GM10266 (cell line): Measurements from ENCODE around the gene ATP4B.

Experiments
- DNase-seq: peaks from one replicate; pipeline ENCODE4 v3.0.0; 2012; ENCODE audit errors: extremely low spot score
- TF ChIP-seq, protein P1 (sequence below): IDR thresholded peaks from 2 replicates; pipeline ENCODE4 v1.5.1; 2012; ENCODE audit warnings: mild to moderate bottlenecking, low read depth; ENCODE audit not compliant: control insufficient read depth, insufficient read depth; ENCODE audit errors: missing control alignments

The ATP4B gene

DNA sequence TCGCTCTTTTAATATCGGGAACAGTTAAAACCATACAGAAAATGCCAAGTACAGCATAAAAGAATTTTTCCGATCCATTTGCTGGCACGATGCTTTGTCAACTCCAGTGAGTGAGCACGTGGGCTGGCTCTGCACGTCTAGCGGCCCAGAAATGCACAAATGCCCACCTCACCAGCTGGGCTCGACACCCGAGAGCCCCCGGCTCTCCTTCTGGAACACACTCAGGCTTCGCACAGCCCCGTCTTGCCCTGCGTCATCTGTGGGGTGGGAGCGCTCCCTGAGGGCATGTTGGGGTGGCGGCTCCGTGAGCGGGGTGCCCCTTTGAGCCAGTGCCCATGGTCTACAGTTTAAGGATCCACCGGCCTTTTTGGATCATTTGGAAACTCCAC, 24.5 kb downstream of the ATP4B start:
- DNase-seq, result no peak
- TF ChIP-seq, protein P1, sequence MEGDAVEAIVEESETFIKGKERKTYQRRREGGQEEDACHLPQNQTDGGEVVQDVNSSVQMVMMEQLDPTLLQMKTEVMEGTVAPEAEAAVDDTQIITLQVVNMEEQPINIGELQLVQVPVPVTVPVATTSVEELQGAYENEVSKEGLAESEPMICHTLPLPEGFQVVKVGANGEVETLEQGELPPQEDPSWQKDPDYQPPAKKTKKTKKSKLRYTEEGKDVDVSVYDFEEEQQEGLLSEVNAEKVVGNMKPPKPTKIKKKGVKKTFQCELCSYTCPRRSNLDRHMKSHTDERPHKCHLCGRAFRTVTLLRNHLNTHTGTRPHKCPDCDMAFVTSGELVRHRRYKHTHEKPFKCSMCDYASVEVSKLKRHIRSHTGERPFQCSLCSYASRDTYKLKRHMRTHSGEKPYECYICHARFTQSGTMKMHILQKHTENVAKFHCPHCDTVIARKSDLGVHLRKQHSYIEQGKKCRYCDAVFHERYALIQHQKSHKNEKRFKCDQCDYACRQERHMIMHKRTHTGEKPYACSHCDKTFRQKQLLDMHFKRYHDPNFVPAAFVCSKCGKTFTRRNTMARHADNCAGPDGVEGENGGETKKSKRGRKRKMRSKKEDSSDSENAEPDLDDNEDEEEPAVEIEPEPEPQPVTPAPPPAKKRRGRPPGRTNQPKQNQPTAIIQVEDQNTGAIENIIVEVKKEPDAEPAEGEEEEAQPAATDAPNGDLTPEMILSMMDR, result no peak

DNA sequence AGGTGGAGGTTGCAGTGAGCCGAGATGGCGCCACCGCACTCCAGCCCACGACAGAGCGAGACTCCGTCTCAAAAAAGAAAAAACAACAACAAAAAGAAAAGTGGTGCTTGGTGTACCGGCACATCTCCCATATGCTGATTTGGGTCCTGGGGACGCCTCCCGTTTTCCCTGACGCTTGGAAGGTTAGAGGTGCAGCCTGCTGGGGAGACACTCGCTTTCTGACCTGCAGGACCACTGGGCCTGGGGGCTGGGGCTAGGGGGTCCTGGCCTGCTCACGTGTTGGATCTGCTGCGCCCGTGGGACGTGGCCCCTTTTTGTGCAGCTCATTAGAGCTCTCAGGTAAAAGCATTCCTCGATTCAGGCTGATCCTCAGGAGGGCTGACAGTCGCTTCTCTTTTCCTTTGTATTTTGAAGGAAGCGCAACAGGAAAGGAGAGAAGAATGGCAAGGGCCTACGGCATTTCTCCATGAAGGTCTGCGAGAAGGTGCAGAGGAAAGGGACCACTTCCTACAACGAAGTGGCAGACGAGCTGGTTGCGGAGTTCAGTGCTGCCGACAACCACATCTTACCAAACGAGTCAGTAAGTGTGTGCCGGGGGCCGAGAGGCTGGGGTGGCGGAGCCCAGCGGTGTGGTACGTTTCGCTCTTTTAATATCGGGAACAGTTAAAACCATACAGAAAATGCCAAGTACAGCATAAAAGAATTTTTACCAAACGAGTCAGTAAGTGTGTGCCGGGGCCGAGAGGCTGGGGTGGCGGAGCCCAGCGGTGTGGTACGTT, 25.1 kb downstream of the ATP4B start:
- DNase-seq, result no peak

DNA sequence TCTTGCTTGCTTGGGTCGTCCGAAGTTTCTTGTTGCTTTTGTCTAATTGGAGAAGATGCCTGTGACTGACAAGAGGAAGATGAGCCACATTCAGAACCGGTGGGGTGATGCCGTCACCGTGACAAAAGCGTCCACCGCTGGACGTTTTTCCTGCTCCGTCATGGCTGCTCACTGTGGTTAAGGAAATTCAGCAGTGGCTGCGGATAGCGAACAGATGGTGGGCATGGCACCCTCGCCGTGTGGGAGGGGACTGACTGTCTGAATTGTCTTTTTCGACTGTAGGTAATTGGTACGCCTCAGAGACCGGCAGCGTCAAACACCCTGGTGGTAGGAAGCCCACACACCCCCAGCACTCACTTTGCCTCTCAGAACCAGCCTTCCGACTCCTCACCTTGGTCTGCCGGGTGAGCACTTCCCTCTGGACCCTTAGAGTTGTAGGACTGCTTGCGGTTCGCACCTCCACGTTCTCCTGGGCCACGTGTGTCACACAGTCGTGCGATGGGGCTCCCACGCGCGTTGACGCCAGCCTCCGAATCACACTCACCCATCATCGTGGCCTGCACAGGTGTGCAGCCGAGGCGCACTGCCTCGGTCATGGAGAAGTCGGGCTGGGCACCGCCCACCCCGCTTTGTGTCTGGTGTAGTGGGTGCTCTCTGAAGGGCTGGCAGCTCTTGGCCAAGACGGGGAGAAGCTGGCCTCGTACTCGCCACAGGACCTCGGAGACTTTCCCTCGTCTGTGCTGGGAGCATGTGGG, 26.5 kb downstream of the ATP4B start:
- TF ChIP-seq, protein P1, result no peak
- no peak for DNase-seq

More for the DNA sequence above, 25.1 kb downstream of the ATP4B start:
- TF ChIP-seq, protein P1, result no peak

DNA sequence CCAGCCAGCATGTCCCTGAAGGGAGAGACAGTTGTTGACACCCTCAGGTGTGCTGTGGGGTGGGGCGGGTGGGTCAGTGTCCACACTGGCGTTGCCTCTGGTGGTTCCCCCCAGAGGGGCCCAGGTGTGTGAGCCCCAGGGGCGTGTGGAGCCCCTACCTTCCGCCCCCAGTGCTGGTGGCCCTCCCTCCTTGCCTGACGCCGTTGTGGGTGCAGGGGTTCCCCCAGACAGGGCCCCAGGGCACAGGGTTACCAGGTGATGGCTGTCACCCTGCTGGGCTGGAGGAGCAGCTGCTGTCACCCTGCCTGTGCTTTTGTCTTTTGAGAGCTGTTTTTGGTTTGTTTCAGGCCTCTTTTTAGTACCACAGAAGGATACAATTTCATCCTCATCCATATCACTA, 27.2 kb downstream of the ATP4B start:
- TF ChIP-seq, protein P1, result no peak

DNA sequence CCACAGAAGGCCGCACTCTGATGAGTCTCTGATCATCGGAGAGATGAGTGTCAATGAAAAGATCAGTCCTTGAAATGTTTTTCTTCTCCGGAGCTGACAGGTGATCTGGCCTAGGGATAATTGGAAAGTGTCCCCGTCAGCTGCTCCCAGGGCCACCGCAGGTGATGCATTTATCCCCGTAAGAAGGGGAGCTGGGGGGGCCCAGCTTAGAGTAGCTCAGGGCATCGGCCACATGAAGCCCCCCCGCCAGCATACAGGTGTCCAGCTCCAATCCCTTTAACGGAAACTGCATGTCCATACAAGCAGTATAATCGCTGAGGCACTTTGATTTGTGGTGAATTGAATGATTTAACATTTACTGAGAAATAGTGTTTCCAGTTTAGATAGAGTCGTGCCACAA, 27.7 kb downstream of the ATP4B start:
- TF ChIP-seq, protein P1, result no peak
- DNase-seq, result no peak

More for the DNA sequence above, 27.2 kb downstream of the ATP4B start:
- DNase-seq, result no peak

DNA sequence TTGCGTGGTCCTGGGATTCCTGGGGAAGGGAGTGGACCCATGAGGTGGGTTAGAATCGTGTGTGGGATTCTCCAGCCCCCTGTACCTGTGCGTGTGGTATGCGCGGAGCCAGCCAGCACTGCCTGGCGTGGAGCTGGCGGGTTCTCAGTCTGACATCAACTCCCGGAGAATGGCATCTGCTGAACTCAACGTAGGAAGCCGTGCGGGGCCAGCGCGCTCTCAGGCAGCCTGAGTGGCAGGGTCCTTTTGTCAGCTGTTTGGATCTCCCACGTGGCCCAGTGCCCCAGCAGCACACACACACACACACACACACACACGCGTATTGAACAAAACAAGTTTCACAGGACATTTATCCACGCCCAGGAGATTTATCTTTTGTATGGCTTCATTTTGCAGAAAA, 28.1 kb downstream of the ATP4B start:
- no peak for DNase-seq
- TF ChIP-seq, protein P1, result no peak
